Breast epithelium (tissue), 3 donors: ENCODE measurements around the gene MICU2.

ENCODE experiments used
- CTCF ChIP-seq, 3 donors: fragments of 450-650 bp; IDR thresholded peaks; one replicate each; pipeline ENCODE4 v1.5.1; 2016 to 2017; ENCODE audit warnings: antibody characterized with exemption in 3 of 3, mild to moderate bottlenecking in 3 of 3, moderate library complexity in 3 of 3
- POLR2A ChIP-seq: fragments of 450-650 bp; IDR thresholded peaks from one replicate; pipeline ENCODE4 v1.6.1; 2016; ENCODE audit warnings: antibody characterized with exemption, mild to moderate bottlenecking, moderate library complexity
- POLR2AphosphoS5 ChIP-seq, 3 donors: sonication (generic); formaldehyde crosslinking; IDR thresholded peaks; one replicate each; pipeline ENCODE4 v1.6.1; 2017; ENCODE audit warnings: antibody characterized with exemption in 3 of 3

DNA sequence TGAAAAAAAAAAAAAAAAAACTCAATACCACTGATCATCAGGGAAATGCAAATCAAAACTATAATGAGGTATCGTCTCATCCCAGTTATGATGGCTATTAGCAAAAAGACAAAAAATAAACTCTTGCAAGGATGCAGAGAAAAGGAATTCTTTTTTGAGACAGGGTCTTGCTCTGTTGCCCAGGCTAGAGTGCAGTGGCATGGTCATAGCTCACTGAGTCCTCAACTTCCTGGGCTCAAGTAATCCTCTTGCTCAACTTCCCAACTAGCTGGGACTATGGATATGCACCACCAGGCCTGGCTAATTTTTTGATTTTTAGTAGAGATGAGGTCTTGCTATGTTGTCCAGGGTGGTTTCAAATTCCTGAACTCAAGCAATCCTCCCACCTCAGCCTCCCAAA is 59.5 kb downstream of the MICU2 start:
- TF ChIP-seq CTCF (IDR thresholded peaks at IDR 0.05), result no peak
- no peak for TF ChIP-seq POLR2A
- TF ChIP-seq POLR2AphosphoS5 (IDR thresholded peaks at IDR 0.05), result no peak
